Measurements from ENCODE around the gene CLEC2B.

The CLEC2B gene

DNA sequence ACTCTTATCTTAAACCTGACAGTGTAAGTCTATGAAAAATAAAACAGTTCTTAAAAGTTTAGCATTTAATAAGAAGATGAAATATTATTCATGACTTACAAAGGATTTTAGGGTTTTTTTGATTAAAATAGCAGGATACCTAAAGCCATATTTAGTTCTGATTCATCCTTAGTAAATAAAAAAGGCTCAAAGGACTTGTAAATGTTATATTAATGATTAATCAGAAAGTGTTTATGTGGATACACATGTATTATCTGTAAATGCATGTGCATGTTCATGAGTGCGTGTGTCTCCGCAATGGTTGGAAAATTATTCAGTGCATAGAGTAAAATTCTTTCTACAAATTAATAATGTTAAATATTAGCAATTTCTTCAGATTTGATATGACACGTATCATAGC is 37.4 kb downstream of the CLEC2B start:
- H3K27me3 ChIP-seq (replicated peaks): no peaks in the 10 kb centered on the region
- TF ChIP-seq, protein P1, sequence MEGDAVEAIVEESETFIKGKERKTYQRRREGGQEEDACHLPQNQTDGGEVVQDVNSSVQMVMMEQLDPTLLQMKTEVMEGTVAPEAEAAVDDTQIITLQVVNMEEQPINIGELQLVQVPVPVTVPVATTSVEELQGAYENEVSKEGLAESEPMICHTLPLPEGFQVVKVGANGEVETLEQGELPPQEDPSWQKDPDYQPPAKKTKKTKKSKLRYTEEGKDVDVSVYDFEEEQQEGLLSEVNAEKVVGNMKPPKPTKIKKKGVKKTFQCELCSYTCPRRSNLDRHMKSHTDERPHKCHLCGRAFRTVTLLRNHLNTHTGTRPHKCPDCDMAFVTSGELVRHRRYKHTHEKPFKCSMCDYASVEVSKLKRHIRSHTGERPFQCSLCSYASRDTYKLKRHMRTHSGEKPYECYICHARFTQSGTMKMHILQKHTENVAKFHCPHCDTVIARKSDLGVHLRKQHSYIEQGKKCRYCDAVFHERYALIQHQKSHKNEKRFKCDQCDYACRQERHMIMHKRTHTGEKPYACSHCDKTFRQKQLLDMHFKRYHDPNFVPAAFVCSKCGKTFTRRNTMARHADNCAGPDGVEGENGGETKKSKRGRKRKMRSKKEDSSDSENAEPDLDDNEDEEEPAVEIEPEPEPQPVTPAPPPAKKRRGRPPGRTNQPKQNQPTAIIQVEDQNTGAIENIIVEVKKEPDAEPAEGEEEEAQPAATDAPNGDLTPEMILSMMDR (IDR thresholded peaks at IDR 0.05; ENCODE audit: low read depth, low read length, missing control alignments): no peak
- no peak overlapping the region for H3K4me3 ChIP-seq (ENCODE audit: low read depth, low read length)
- in situ Hi-C loops (cut with HindIII; ENCODE audit: low pct_ligation_motif_present, low sequenced_read_pairs): no loop called here
- H3K27ac ChIP-seq: no peak overlapping the region
- no peak for DNase-seq
- no peaks in the 10 kb centered on the region for H3K36me3 ChIP-seq (replicated peaks)

DNA sequence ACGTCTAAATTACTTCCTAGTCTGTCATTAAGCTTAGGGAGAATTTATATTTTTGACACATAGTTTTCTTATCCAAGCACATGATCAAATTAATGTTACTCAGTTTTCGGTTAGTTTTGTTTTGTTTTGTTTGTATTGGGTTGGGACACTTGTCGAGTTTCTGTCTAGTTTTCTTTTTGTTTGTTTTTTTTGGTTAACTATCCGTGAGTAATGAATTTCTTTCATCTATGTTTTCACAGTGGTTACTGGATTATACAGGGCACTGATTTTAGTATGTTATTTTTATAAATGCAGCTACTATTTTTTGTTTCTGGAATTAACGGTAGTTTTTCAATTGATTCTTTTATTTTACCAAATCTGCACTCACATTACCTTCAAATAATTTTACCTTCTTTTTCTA is 39.2 kb downstream of the CLEC2B start:
- Histone ChIP-seq H3K4me3 (ENCODE audit: low read depth, low read length) (no peak overlapping the region), H3K27me3 (replicated peaks) (no peaks in the 10 kb centered on the region), H3K27ac (no peak overlapping the region), H3K36me3 (replicated peaks) (no peaks in the 10 kb centered on the region)
- TF ChIP-seq, protein P1 (IDR thresholded peaks at IDR 0.05; ENCODE audit: low read depth, low read length, missing control alignments): no peak
- no peak for DNase-seq
- in situ Hi-C loops (cut with HindIII; ENCODE audit: low pct_ligation_motif_present, low sequenced_read_pairs): no loop called here

DNA sequence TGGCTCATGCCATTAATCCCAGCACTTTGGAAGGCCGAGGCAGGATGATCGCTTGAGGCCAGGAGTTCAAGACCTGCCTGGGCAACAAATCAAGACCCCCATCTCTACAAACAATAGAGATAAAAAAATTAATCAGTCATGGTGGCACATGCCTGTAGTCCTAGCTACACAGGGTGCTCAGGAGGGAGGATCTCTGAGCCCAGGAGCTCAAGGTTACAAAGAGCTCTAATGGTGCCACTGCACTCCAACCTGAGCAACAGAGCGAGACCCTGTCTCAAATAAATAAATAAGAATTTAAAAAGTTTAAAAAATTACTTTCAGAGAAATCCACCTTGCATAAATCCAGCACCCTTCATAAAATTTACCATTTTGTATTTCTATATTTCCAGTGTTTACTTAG is 39.7 kb downstream of the CLEC2B start:
- H3K27ac ChIP-seq: no peak overlapping the region
- no peak overlapping the region for H3K4me3 ChIP-seq (ENCODE audit: low read depth, low read length)
- DNase-seq: no peak
- TF ChIP-seq, protein P1 (IDR thresholded peaks at IDR 0.05; ENCODE audit: low read depth, low read length, missing control alignments): no peak
- no peaks in the 10 kb centered on the region for H3K36me3 ChIP-seq (replicated peaks)
- H3K27me3 ChIP-seq (replicated peaks): no peaks in the 10 kb centered on the region
- in situ Hi-C loops (cut with HindIII; ENCODE audit: low pct_ligation_motif_present, low sequenced_read_pairs): no loop called here

DNA sequence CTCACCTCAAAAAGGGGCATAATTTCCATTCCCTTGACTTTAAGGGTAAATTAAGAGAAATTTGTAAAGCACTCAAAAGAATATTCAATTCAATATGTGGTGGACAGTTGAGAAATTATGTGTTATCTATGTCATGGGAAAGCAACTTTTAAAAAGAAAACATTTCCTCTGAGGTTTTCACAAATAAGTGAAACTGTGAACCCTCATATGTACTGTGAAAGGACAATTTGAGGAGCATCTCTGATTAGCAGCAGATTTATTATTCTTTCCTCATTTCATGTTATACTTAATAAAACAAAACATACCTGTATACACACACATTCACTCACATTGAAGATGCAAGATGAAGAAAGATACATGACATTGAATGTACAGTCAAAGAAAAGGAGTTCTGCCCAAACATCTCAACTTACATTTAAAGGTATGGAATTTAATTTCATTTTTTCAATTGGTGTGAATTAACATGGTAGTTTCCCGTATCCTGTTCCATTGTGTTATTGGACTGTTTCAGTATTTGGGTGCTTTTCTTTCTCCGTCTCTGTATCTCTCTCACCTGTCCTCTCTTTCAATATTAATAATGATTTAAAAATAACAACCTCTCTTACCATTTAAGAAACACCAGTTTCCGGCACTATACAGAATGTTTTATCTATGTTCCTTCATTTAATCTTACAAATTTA is 41.8 kb downstream of the CLEC2B start, which contains the start of gene KLRF1:
Gene KLRF1 (plus strand): TSS at position 273 of the 680 bp plus-strand sequence. CDS start 64 bp downstream, at position 337.
- no peaks in the 10 kb centered on the region for H3K36me3 ChIP-seq (replicated peaks)
- TF ChIP-seq, protein P1 (IDR thresholded peaks at IDR 0.05; ENCODE audit: low read depth, low read length, missing control alignments): no peak
- no peak within 1 kb of the TSS for H3K27ac ChIP-seq
- H3K4me3 ChIP-seq (ENCODE audit: low read depth, low read length): no peak within 1 kb of the TSS
- in situ Hi-C loops (cut with HindIII; ENCODE audit: low pct_ligation_motif_present, low sequenced_read_pairs): no loop called here
- DNase-seq: no peak
- no peaks in the 10 kb centered on the region for H3K27me3 ChIP-seq (replicated peaks)

DNA sequence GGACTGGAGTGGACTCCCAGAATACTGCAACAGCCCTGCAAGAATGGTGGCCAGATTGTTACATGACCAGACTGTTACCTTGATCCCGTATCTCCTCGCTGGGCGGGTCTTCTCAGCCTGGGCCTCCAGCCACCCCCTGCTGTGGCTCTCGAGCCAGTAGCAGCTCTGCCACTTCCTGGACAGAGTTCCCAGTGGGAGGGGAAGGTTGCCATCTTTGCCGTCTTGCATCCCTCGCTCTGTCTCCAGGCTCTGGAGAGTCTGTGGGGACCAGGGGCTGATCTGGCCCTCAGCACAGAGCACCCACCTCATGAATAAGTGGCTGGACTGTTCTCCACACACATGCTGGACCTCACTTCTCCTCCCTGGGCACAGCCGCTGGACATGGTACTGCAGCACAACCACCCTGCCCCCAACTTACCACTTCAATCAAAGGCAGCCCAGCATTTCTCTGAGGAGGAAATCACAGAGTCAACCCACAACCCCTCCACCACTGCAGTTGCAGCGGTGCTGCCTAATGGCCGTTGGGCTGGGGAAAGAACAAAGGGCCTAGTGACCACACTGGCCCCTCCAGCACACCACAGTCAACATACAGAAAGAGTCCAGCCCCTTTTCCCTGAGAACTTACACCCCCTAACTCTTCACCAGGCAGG is 48.7 kb downstream of the CLEC2B start:
- TF ChIP-seq, protein P1 (IDR thresholded peaks at IDR 0.05; ENCODE audit: low read depth, low read length, missing control alignments): no peak
- in situ Hi-C loops (cut with HindIII; ENCODE audit: low pct_ligation_motif_present, low sequenced_read_pairs): no loop called here
- H3K36me3 ChIP-seq (replicated peaks): no peaks in the 10 kb centered on the region
- no peaks in the 10 kb centered on the region for H3K27me3 ChIP-seq (replicated peaks)
- no peak overlapping the region for H3K4me3 ChIP-seq (ENCODE audit: low read depth, low read length)
- no peak for DNase-seq
- no peak overlapping the region for H3K27ac ChIP-seq
